H1 (cell line): Measurements from ENCODE around the gene ARF3. TPM values are rescaled to one million over a fixed set of nuclear protein-coding genes. Genes with fewer than 3 reads are reported as not detected.

Source experiments
- ASH2L ChIP-seq: fragments of 200-600, 300-600 bp; sonication (generic); IDR thresholded peaks from one replicate; pipeline ENCODE4 v1.7.1; 2017; ENCODE audit warnings: low read length
- KDM4A ChIP-seq: IDR thresholded peaks from one replicate; pipeline ENCODE4 v1.7.1; 2012; ENCODE audit warnings: low read depth, mild to moderate bottlenecking, moderate library complexity, low read length, inconsistent platforms; ENCODE audit not compliant: severe bottlenecking
- RXRA ChIP-seq: IDR thresholded peaks from 2 replicates; pipeline ENCODE4 v1.6.1; 2011; ENCODE audit warnings: low read depth, mild to moderate bottlenecking, low read length, moderate library complexity; ENCODE audit not compliant: insufficient read depth
- SAP30 ChIP-seq: fragments of 300-600 bp; sonication (generic); IDR thresholded peaks from 2 replicates; pipeline ENCODE4 v1.7.1; 2012; ENCODE audit warnings: low read length, moderate library complexity, mild to moderate bottlenecking, inconsistent platforms; ENCODE audit not compliant: insufficient read depth, insufficient replicate concordance
- TCF12 ChIP-seq: IDR thresholded peaks from 2 replicates; pipeline ENCODE4 v1.6.1; 2011; ENCODE audit warnings: low read depth, mild to moderate bottlenecking, low read length
- YY1 ChIP-seq: IDR thresholded peaks from 2 replicates; pipeline ENCODE4 v1.6.1; 2011; ENCODE audit warnings: low read depth, mild to moderate bottlenecking, low read length
- polyA plus RNA-seq, 7 experiments: library from polyadenylated mRNA; depleted of rRNA in 3 of 7; stranded (reverse) in 5 of 7; unstranded in 2 of 7; fragments of >200 nt in 5 of 7; fragments of 200-250 nt in 2 of 7; gene quantifications; 1 replicate in 5 of 7; 2 replicates in 1 of 7; 4 replicates in 1 of 7; pipeline versions ENCODE4 v1.2.1 to v1.2.3, GENCODE V29; 2011 to 2013; ENCODE audit warnings: missing spikeins in 2 of 7, mixed read lengths in 2 of 7
- total RNA-seq: library from RNA; stranded (reverse); fragmentation: NEBNext Ultra II Directional; extraction: Animal tissue kit (Norgen Biotek cat#: 25700); gene quantifications from 2 replicates; pipeline ENCODE4 v1.2.1, GENCODE V29; 2021
- TF ChIP-seq, protein P1 (sequence below): IDR thresholded peaks from 2 replicates; pipeline ENCODE4 v1.6.1; 2012; ENCODE audit warnings: inconsistent platforms

ARF3 gene
- total and polyA plus RNA-seq, 2 of the 8 experiments (the other 6 are each of a cell fraction or from before 2014, with no cell fraction given): 231 to 250 TPM

DNA sequence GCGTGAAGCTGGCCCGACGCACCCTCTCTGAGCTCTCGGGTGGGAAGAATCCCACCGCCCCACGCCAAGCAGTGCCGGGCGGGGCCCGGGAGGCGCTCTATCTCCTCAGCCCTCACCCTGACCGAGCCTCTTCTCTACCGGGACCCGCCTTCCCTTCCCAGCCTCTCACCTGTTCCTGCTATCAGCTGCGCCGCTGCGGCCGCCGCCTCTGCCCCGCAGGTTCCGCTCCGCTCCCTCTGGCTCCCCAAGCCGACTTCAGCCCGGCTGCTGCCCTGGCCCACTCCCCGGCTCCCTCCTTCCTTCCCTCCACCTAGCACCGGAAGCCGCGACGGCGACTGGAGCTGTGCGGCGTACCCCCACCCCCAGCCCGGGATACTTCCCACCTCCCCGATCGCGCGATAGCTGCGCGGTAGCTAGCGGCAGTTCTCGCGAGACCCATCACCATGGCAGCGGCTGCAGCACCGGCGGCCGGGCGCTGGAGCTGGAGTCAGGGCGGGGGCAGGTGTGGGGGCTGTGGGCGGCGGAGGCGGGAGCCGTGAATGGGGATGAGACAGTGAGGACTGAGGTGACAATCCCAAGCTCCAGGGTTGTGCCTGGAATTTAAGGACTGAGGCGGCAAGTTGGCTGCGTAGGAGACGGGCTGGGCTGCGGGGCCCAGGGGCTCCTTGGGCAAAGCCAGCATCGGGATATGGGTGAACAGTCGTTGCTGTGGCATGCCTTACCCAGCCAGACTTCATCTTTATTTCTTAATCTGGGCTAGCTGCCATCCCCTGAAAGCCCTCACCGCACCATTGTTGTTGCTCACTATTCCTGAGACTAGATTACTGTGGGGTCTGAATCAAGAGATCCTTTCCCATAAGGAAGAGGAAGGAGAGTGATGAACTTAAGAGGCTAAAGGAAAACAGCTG is at the start of gene ARF3 (continued):
- TF ChIP-seq, protein P1, sequence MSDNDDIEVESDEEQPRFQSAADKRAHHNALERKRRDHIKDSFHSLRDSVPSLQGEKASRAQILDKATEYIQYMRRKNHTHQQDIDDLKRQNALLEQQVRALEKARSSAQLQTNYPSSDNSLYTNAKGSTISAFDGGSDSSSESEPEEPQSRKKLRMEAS: peak; percentile 33; the same call in 1 of the 2 replicates
- TF ChIP-seq SAP30: no peak
- TF ChIP-seq RXRA: no peak
- TF ChIP-seq YY1: 0 out of 2 replicates have a peak, but pooled peaks have one; percentile 14
- TF ChIP-seq KDM4A: peak; percentile 100
- no peak for TF ChIP-seq TCF12
- TF ChIP-seq ASH2L: peak; percentile 4
